GM23248 (cell line): ENCODE measurements around the gene PLA2G5. TPM values are rescaled to one million over a fixed set of nuclear protein-coding genes. Genes with fewer than 3 reads are reported as not detected.

Source experiments
- DNase-seq: peaks from one replicate; pipeline ENCODE4 v3.0.0-alpha.2; 2015
- H2AFZ ChIP-seq: fragments of 200-600 bp; sonication (generic); 2 replicates; pipeline ENCODE4 v1.6.1; 2016; ENCODE audit warnings: antibody characterized with exemption
- H3F3A ChIP-seq: fragments of 200-600 bp; sonication (generic); 2 replicates; pipeline ENCODE4 v1.6.1; 2016; ENCODE audit warnings: mild to moderate bottlenecking, antibody characterized with exemption, mixed run types; ENCODE audit not compliant: insufficient read depth
- H3K27ac ChIP-seq: fragments of 200-600 bp; sonication (generic); 2 replicates; pipeline ENCODE4 v1.5.1; 2016; ENCODE audit warnings: mild to moderate bottlenecking
- H3K27me3 ChIP-seq: fragments of 200-600 bp; sonication (generic); replicated peaks from 2 replicates; pipeline ENCODE4 v1.6.1; 2016; ENCODE audit warnings: mild to moderate bottlenecking; ENCODE audit not compliant: insufficient read depth
- H3K36me3 ChIP-seq: fragments of 200-600 bp; sonication (generic); 2 replicates; pipeline ENCODE4 v1.6.1; 2016; ENCODE audit warnings: low read depth, mild to moderate bottlenecking
- H3K4me1 ChIP-seq: fragments of 200-600 bp; sonication (generic); 2 replicates; pipeline ENCODE4 v1.6.1; 2016; ENCODE audit warnings: mild to moderate bottlenecking; ENCODE audit not compliant: insufficient read depth
- H3K4me2 ChIP-seq: fragments of 200-600 bp; sonication (generic); one replicate; pipeline ENCODE4 v1.6.1; 2016; ENCODE audit warnings: mild to moderate bottlenecking; ENCODE audit not compliant: unreplicated experiment
- H3K4me3 ChIP-seq: fragments of 200-600 bp; sonication (generic); 2 replicates; pipeline ENCODE4 v1.5.1; 2016; ENCODE audit warnings: mild to moderate bottlenecking
- H3K79me2 ChIP-seq: fragments of 200-600 bp; sonication (generic); 2 replicates; pipeline ENCODE4 v1.6.1; 2016; ENCODE audit warnings: mild to moderate bottlenecking; ENCODE audit not compliant: insufficient read depth
- H3K9ac ChIP-seq: fragments of 200-600 bp; sonication (generic); 2 replicates; pipeline ENCODE4 v1.6.1; 2016; ENCODE audit warnings: mild to moderate bottlenecking
- H3K9me2 ChIP-seq: fragments of 200-600 bp; sonication (generic); 2 replicates; pipeline ENCODE4 v1.6.1; 2016; ENCODE audit warnings: mixed run types, mild to moderate bottlenecking, moderate library complexity; ENCODE audit not compliant: insufficient read depth
- H3K9me3 ChIP-seq: fragments of 200-600 bp; sonication (generic); one replicate; pipeline ENCODE4 v1.6.1; 2017; ENCODE audit warnings: low read depth
- H4K20me1 ChIP-seq: fragments of 200-600 bp; sonication (generic); 2 replicates; pipeline ENCODE4 v1.6.0; 2016; ENCODE audit not compliant: insufficient read depth
- EZH2 ChIP-seq: fragments of 200-600 bp; sonication (generic); IDR thresholded peaks from 2 replicates; pipeline ENCODE4 v1.6.1; 2018; ENCODE audit warnings: antibody characterized with exemption, mild to moderate bottlenecking; ENCODE audit not compliant: insufficient read depth, poor library complexity, severe bottlenecking
- EZH2phosphoT487 ChIP-seq: fragments of 200-600 bp; sonication (generic); IDR thresholded peaks from 2 replicates; pipeline ENCODE4 v1.6.1; 2018; ENCODE audit warnings: antibody characterized with exemption, moderate library complexity, mild to moderate bottlenecking, low read depth; ENCODE audit not compliant: insufficient read depth
- WGBS, 2 experiments: methylation state at CpG; one replicate each; pipeline ENCODE4 v1.1.6; 2015 to 2017; ENCODE audit warnings: low lambda C conversion rate in 2 of 2, low coverage in 1 of 2; ENCODE audit errors: missing lambda C conversion rate in 2 of 2; 5-methylcytosine and 5-hydroxymethylcytosine counted together
- in situ Hi-C: fragments of 300-500 bp; cut with MboI; formaldehyde crosslinking; loops from 2 replicates; pipeline ENCODE4 v1.15.0; 2020
- polyA plus RNA-seq: library from polyadenylated mRNA; unstranded; fragments of >200 nt; fragmentation: Nextera tagmentation; extraction: Ambion mirVana; gene quantifications from 2 replicates; pipeline ENCODE4 v1.2.1, GENCODE V29; 2016
- total RNA-seq: library from RNA; depleted of rRNA; stranded (reverse); fragments of >200 nt; shearing (Covaris generic); gene quantifications from 2 replicates; pipeline ENCODE4 v1.2.3, GENCODE V29; 2014

PLA2G5 gene
- total and polyA plus RNA-seq, 2 experiments from 2014 or later = 0.16 TPM; not detected in 1

GRCh38 chr1:20134995-20135394 is 65.0 kb downstream of the PLA2G5 start:
- Histone ChIP-seq H3K4me1 (no peaks in the 10 kb centered on the region), H3K9me2 (no peaks in the 10 kb centered on the region), H4K20me1 (no peaks in the 10 kb centered on the region), H3K79me2 (no peaks in the 10 kb centered on the region), H2AFZ (no peak overlapping the region), H3K36me3 (no peaks in the 10 kb centered on the region), H3K27ac (no peak overlapping the region), H3K4me2 (no peak overlapping the region), H3K9me3 (no peaks in the 10 kb centered on the region), H3F3A (no peaks in the 10 kb centered on the region), H3K27me3 (no peaks in the 10 kb centered on the region), H3K4me3 (no peak overlapping the region), H3K9ac (no peak overlapping the region)
- DNase-seq = no peak
- no peak for TF ChIP-seq EZH2
- no peak for TF ChIP-seq EZH2phosphoT487
- 67 to 68% methylated on average over 3 of the region's 3 CpGs for WGBS, 2 experiments
- in situ Hi-C loops = no loop called here

DNA sequence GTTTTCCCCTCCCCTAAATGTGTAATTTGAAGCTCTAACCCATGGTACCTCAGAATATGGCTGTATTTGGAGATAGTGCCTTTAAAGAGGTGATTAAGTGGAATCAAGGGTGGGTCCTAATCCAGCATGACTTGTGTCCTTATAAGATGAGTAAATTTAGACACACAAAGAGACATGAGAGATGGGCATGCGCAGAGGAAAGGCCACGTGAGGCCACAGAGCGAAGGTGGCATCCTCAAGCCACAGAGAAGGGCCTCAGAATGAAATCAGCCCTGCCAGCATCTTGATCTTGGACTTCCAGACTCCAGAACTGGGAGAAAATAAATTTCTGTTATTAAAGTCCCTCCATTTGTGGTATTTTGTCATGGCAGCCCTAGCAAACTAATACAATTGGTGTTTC is 66.3 kb downstream of the PLA2G5 start:
- Histone ChIP-seq H3K36me3 (no peaks in the 10 kb centered on the region), H3K27ac (no peak overlapping the region), H3K27me3 (no peaks in the 10 kb centered on the region)

GRCh38 chr1:20137055-20137454 is 67.1 kb downstream of the PLA2G5 start:
- TF ChIP-seq EZH2 (no peak), EZH2phosphoT487 (no peak)
- no peaks in the 10 kb centered on the region for H3K79me2 ChIP-seq
- no peak for DNase-seq
- no peak overlapping the region for H3K27ac ChIP-seq
- H4K20me1 ChIP-seq = no peaks in the 10 kb centered on the region
- H3F3A ChIP-seq = no peaks in the 10 kb centered on the region
- in situ Hi-C loops = no loop called here
- H2AFZ ChIP-seq = no peak overlapping the region
- no peaks in the 10 kb centered on the region for H3K9me2 ChIP-seq
- H3K4me2 ChIP-seq = no peak overlapping the region
- no peaks in the 10 kb centered on the region for H3K9me3 ChIP-seq
- no peaks in the 10 kb centered on the region for H3K27me3 ChIP-seq
- no peak overlapping the region for H3K4me3 ChIP-seq
- H3K4me1 ChIP-seq = no peaks in the 10 kb centered on the region
- 75 to 87% methylated on average over 4 of the region's 4 CpGs for WGBS, 2 experiments
- no peaks in the 10 kb centered on the region for H3K36me3 ChIP-seq
- H3K9ac ChIP-seq = no peak overlapping the region

More for the DNA sequence above, 66.3 kb downstream of the PLA2G5 start:
- Histone ChIP-seq H4K20me1 (no peaks in the 10 kb centered on the region), H3K4me2 (no peak overlapping the region), H3K9me3 (no peaks in the 10 kb centered on the region), H3K4me3 (no peak overlapping the region), H2AFZ (no peak overlapping the region), H3F3A (no peaks in the 10 kb centered on the region), H3K9ac (no peak overlapping the region), H3K9me2 (no peaks in the 10 kb centered on the region), H3K4me1 (no peaks in the 10 kb centered on the region), H3K79me2 (no peaks in the 10 kb centered on the region)
- 74 to 80% methylated on average over 3 of the region's 3 CpGs for WGBS, 2 experiments
- no peak for TF ChIP-seq EZH2phosphoT487
- TF ChIP-seq EZH2 = no peak
- no peak for DNase-seq
- in situ Hi-C loops = no loop called here

DNA sequence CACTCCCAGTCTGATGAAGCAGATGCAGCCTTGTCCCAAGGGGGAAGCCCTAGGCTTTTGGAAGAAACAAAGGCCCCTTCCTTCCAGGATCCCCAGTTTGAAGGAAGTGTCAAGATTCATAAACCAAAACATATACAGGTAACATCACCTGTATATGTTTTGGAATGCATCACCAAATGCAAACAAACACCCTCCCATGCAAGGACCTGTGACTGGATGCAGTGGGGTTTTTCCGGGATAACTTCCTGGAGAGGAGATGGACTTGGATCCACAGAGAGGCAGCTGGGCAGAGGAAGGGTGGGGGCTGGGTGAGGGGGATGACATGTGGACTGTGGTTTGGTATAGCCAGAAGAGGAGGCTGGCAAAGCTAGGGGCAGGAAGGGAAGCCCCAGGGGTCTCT is 67.6 kb downstream of the PLA2G5 start:
- no peaks in the 10 kb centered on the region for H3K79me2 ChIP-seq
- no peaks in the 10 kb centered on the region for H3K9me2 ChIP-seq
- no peak overlapping the region for H3K4me3 ChIP-seq
- TF ChIP-seq EZH2phosphoT487 = no peak
- no peak for TF ChIP-seq EZH2
- WGBS, 2 experiments = 48 to 54% methylated on average over 1 of the region's 1 CpG
- no peak overlapping the region for H2AFZ ChIP-seq
- no peak for DNase-seq
- H3K9me3 ChIP-seq = no peaks in the 10 kb centered on the region
- no peak overlapping the region for H3K4me2 ChIP-seq
- in situ Hi-C loops = no loop called here
- H3F3A ChIP-seq = no peaks in the 10 kb centered on the region
- H3K9ac ChIP-seq = no peak overlapping the region
- no peaks in the 10 kb centered on the region for H3K27me3 ChIP-seq
- H4K20me1 ChIP-seq = no peaks in the 10 kb centered on the region
- no peaks in the 10 kb centered on the region for H3K36me3 ChIP-seq
- H3K4me1 ChIP-seq = no peaks in the 10 kb centered on the region
- H3K27ac ChIP-seq = no peak overlapping the region

GRCh38 chr1:20138346-20138745 is 68.4 kb downstream of the PLA2G5 start:
- H4K20me1 ChIP-seq = no peaks in the 10 kb centered on the region
- no peaks in the 10 kb centered on the region for H3F3A ChIP-seq
- no peak overlapping the region for H3K27ac ChIP-seq
- no peak for DNase-seq
- no peak overlapping the region for H3K4me2 ChIP-seq
- no peaks in the 10 kb centered on the region; the same call in 1 of the 2 replicates for H3K27me3 ChIP-seq
- 73 to 77% methylated on average over 6 of the region's 6 CpGs for WGBS, 2 experiments
- in situ Hi-C loops = no loop called here
- no peaks in the 10 kb centered on the region for H3K9me3 ChIP-seq
- H2AFZ ChIP-seq = no peak overlapping the region
- no peaks in the 10 kb centered on the region for H3K36me3 ChIP-seq
- no peaks in the 10 kb centered on the region for H3K4me1 ChIP-seq
- H3K79me2 ChIP-seq = no peaks in the 10 kb centered on the region
- no peak for TF ChIP-seq EZH2
- no peak for TF ChIP-seq EZH2phosphoT487
- no peak overlapping the region for H3K9ac ChIP-seq
- no peaks in the 10 kb centered on the region for H3K9me2 ChIP-seq
- no peak overlapping the region for H3K4me3 ChIP-seq
